Left lobe of liver (tissue), 2 donors: ENCODE data around the gene RPIA. TPM values are rescaled to one million over a fixed set of nuclear protein-coding genes. Genes with fewer than 3 reads are reported as not detected.
"Not testable (repeated sequence)": the region's sequence is repeated elsewhere in the genome, so short reads cannot be mapped to it uniquely, and the experiment has no call there.

Source experiments
- ATAC-seq: fragments of 200-7000 bp; cut with Tn5 transposase; one replicate; pipeline ENCODE4 v1.9.1; 2020; ENCODE audit warnings: mild to moderate bottlenecking, moderate library complexity
- DNase-seq: peaks from one replicate; pipeline ENCODE4 v3.0.0-alpha.2; 2020; ENCODE audit warnings: low spot score
- total RNA-seq: library from RNA; stranded (reverse); gene quantifications from one replicate; pipeline ENCODE4 v1.2.1, GENCODE V29; 2021
- donor health status: DM: no; HTN: no; CAD: no; lungs with moderate emphysema.
- donor health status: DM: no; HTN: yes; CAD: no.

Gene RPIA
- total RNA-seq = 2.9 TPM

- ATAC-seq = peak; percentile 94
- peak; percentile 100 for DNase-seq
Measured at GRCh38 chr2:88691339-88692183, at the start of gene RPIA. TSS of gene RPIA (plus strand) at chr2:88691673. CDS start at chr2:88691699, 26 bp downstream.

DNA sequence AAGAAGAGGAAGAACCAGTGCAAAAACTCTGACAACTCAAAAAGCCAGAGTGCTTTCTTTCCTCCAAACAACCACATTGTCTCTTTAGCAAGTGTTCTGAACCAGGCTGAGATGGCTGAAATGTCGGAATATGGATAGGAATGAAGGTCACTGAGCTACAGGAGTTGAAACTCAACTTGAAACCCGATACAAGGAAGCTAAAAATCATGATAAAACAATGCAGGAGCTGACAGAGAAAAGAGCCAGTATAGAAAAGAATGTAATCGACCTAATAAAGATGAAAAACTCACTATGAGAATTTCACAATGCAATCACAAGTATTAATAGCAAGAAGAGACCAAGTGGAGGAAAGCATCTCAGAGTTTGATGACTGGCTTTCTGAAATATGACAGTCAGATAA, 49.2 kb upstream of the RPIA start:
- no peak for ATAC-seq
- DNase-seq = no peak

- not testable (repeated sequence) for ATAC-seq, DNase-seq
Measured at GRCh38 chr2:88645291-88645882, 46.1 kb upstream of the RPIA start.

- no peak for ATAC-seq
- no peak for DNase-seq
Measured at GRCh38 chr2:88651646-88652045, 39.8 kb upstream of the RPIA start.

DNA sequence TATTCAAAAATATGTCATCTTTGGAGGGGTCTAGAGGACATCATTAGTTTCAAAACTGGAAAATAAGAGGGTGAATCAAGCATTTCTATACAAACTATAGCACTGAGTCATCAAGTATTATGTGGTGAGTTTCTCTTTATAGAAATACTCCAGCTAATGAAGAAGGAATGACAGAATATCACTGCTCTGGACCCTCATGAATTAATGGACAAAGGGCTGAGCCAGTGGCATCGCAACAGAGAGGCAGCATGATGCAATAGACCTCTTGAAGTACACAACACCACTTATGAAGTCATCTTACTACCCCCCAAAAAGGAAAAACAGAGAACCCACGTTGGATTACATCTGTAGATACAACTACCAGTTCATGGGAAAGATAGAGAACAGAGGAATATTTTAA, 36.8 kb upstream of the RPIA start:
- ATAC-seq = no peak
- no peak for DNase-seq

DNA sequence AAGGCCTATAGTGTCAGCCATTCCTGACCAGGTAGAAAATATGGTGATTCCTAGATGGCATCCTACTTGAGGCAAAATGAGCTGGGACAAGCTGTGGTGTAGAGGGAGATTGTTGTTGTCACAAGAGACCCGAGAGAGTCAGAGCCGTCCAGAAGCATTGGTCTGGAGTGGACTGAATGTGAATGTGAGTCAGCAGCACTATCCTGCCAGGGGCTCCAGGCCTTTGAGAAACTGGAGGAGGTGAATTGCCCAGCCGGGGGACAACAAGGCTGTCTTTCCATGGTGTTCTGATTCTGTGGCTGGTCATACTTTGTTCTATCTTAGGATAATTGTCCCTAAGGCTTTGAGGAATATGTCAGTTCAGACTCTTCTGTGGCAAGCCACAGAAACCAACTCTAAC, 34.8 kb upstream of the RPIA start:
- no peak for ATAC-seq
- DNase-seq = no peak

- DNase-seq = no peak
- no peak for ATAC-seq
Measured at GRCh38 chr2:88657131-88657530, 34.3 kb upstream of the RPIA start.

GRCh38 chr2:88658326-88658725, 33.1 kb upstream of the RPIA start:
- no peak for ATAC-seq
- no peak for DNase-seq

DNA sequence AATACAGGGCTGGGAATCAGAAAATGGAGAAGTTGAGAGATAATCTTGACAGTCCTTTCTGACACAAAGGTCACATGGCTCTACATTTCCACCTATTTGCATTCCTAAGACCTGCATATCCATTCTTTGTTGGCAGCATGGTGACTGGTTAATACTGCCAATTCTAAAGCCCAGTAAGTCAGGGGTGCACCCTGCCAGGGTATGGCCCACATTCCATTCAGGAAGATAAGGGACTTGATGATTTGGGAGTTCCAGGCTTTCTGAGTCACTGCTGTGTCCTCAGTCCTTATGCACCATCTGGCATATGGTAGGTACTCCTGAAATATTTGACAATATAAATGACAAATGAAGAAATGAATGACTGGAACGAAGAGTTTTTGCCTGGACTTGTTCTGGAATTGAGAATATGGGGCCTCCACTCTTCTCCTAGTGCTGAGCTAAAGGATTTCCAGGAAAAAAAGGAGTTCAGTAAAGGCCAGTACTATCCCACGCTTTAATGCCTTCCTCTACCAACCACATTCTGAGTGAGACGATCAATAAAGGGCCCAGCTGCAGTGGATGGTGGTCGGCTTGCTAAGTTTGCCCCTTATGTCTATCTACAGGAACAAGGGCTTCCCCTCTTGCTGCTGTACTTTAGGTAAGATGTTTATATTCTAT, 32.5 kb upstream of the RPIA start:
- ATAC-seq = no peak
- no peak for DNase-seq

DNA sequence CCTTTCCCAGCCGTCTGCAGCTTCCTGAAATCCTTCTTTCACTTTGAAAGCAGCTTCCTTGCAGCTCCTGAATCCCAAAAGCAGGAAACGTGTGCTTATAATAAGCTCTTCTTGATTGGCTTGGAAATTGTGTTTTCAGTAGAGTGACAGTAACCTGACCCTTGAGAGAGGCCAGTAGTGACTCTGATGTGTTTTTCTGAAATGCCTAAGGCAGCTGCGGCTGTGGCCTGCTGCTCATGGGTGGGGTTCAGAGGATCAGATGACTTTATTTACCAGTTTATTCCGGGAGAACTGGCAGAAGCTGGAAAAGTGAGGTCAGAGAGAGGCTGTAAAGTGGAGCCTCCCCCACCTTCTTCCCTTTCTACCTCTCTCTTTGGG, 31.9 kb upstream of the RPIA start:
- no peak for DNase-seq
- peak; percentile 41 for ATAC-seq

GRCh38 chr2:88660622-88661021, 30.9 kb upstream of the RPIA start:
- DNase-seq (no peak), ATAC-seq (no peak)

GRCh38 chr2:88666576-88666975, 24.9 kb upstream of the RPIA start:
- DNase-seq = no peak
- peak; percentile 33 for ATAC-seq

GRCh38 chr2:88667219-88667618, 24.3 kb upstream of the RPIA start:
- DNase-seq = no peak
- ATAC-seq = no peak

- peak; percentile 86 for ATAC-seq
Measured at GRCh38 chr2:88668862-88669261, 22.6 kb upstream of the RPIA start.

DNA sequence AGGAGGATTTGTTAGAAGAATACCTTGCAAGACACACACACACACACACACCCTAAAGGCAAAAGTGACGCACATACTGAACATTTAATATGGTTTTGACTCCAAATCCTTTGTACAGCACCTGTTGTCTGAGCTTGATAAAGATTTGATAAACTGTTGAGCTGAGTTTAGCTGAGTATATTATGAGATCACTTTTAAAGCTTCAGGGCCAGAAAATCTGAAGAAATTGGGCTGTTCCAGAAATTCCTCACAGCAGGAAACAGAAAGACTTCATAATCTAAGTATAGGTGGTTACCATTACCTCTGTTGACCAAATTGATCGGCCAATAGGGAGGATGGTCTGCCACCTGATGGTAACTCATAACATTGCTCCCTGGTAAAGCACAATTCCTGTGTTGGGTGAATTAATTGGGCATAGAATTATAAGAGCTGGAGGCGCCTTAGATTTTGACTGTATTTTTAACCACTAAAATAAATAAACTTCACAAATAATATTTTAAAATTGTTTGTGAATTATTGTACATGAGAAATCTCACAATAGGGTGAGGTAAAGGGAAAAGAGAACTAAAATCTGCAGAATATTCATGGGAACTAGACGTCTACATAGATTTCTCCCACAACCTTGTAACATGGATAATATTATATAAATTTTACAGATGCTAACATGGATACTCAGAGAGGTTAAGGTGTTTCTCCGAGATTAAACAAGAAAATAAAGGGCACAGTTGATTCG, 21.8 kb upstream of the RPIA start:
- ATAC-seq (peak; percentile 89), DNase-seq (peak; percentile 47)

More at GRCh38 chr2:88668862-88669261, 22.6 kb upstream of the RPIA start:
- peak; percentile 61 for DNase-seq

- peak; percentile 69 for ATAC-seq
- DNase-seq = no peak
Measured at GRCh38 chr2:88671786-88672427, 19.6 kb upstream of the RPIA start.

GRCh38 chr2:88673363-88673762, 18.1 kb upstream of the RPIA start:
- ATAC-seq (no peak), DNase-seq (no peak)

GRCh38 chr2:88680266-88680902, 11.1 kb upstream of the RPIA start:
- DNase-seq = no peak
- peak; percentile 37 for ATAC-seq

DNA sequence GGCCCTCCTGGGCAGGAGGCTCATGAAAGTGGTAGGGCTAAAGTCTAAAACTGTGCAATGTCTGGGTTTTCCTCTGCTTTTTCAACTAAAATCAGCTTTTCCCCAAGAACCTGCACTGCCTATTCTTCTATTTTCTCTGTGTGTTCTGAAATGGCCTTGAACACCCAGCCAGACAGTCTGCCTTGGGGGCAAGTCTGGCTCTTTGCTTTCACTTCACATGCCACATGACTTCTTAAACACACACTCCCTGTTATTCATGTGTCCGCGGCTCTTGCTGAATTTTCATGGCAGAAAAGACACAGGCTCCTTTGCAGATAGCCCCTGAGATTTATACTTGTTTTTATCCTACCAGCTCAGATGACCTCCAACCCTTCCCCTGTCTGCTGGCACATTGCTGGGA, 10.6 kb upstream of the RPIA start:
- ATAC-seq = peak; percentile 59
- no peak for DNase-seq
